NCI-H748 treated with DMSO at 0.1 percent for 48 hours (cell line): ENCODE results near the gene MBNL2.

Experiments
- DNase-seq: peaks from one replicate; lab custom pipeline; 2025; lab: John Stamatoyannopoulos, UW

Gene MBNL2

GRCh38 chr13:97301382-97302095 is 79.4 kb downstream of the MBNL2 start:
- no peak for DNase-seq

GRCh38 chr13:97302611-97303010 is 80.5 kb downstream of the MBNL2 start:
- no peak for DNase-seq

GRCh38 chr13:97306106-97306505 is 84.0 kb downstream of the MBNL2 start:
- no peak for DNase-seq

GRCh38 chr13:97306645-97307044 is 84.5 kb downstream of the MBNL2 start:
- DNase-seq: no peak

- DNase-seq: no peak
Measured at GRCh38 chr13:97307118-97307881, 85.2 kb downstream of the MBNL2 start.

- DNase-seq: no peak
Measured at GRCh38 chr13:97307882-97308624, 85.9 kb downstream of the MBNL2 start.

- DNase-seq: no peak
Measured at GRCh38 chr13:97308735-97309429, 86.7 kb downstream of the MBNL2 start.

- DNase-seq: peak; percentile 79
Measured at GRCh38 chr13:97310809-97311436, 88.8 kb downstream of the MBNL2 start.

- DNase-seq: no peak
Measured at GRCh38 chr13:97311956-97312355, 89.8 kb downstream of the MBNL2 start.

GRCh38 chr13:97313551-97314260 is 91.6 kb downstream of the MBNL2 start:
- no peak for DNase-seq

GRCh38 chr13:97316390-97316789 is 94.3 kb downstream of the MBNL2 start:
- no peak for DNase-seq

- DNase-seq: no peak
Measured at GRCh38 chr13:97317933-97318332, 95.8 kb downstream of the MBNL2 start.

- no peak for DNase-seq
Measured at GRCh38 chr13:97318532-97318931, 96.4 kb downstream of the MBNL2 start.

- DNase-seq: no peak
Measured at GRCh38 chr13:97319113-97319720, 97.1 kb downstream of the MBNL2 start.

- no peak for DNase-seq
Measured at GRCh38 chr13:97321101-97321500, 99.0 kb downstream of the MBNL2 start.

- DNase-seq: no peak
Measured at GRCh38 chr13:97321616-97322321, 99.6 kb downstream of the MBNL2 start.

- no peak for DNase-seq
Measured at GRCh38 chr13:97322740-97323342, 100.7 kb downstream of the MBNL2 start.

GRCh38 chr13:97324115-97324514 is 102.0 kb downstream of the MBNL2 start:
- no peak for DNase-seq

- DNase-seq: no peak
Measured at GRCh38 chr13:97325738-97326137, 103.6 kb downstream of the MBNL2 start.

- no peak for DNase-seq
Measured at GRCh38 chr13:97327086-97327485, 105.0 kb downstream of the MBNL2 start.
